GM12891 (cell line): Measurements from ENCODE around the gene ATP2C1.

Source experiments
- DNase-seq: peaks from one replicate; pipeline ENCODE4 v3.0.0; 2011; ENCODE audit warnings: low spot score; ENCODE audit not compliant: insufficient read length
- FAIRE-seq: peaks from 2 replicates; lab custom pipeline; 2011; peaks lifted over from hg19 to GRCh38; lab: Jason Lieb, UNC
- PAX5 ChIP-seq: IDR thresholded peaks from 2 replicates; pipeline ENCODE4 v1.6.1; 2011; ENCODE audit warnings: low read length, moderate library complexity, mild to moderate bottlenecking; ENCODE audit not compliant: insufficient read depth, severe bottlenecking
- POLR2A ChIP-seq: IDR thresholded peaks from 2 replicates; pipeline ENCODE4 v1.6.1; 2011; ENCODE audit warnings: low read depth, low read length, control low read depth
- POLR2AphosphoS5 ChIP-seq: IDR thresholded peaks from 2 replicates; pipeline ENCODE4 v1.6.1; 2011; ENCODE audit warnings: low read depth, low read length, control low read depth
- POU2F2 ChIP-seq: IDR thresholded peaks from 2 replicates; pipeline ENCODE4 v1.6.1; 2011; ENCODE audit warnings: low read depth, mild to moderate bottlenecking, control low read depth, low read length, moderate library complexity
- SPI1 ChIP-seq: IDR thresholded peaks from 2 replicates; pipeline ENCODE4 v1.6.1; 2011; ENCODE audit warnings: low read depth, low read length, control low read depth
- TAF1 ChIP-seq: IDR thresholded peaks from 2 replicates; pipeline ENCODE4 v1.6.1; 2011; ENCODE audit warnings: low read depth, low read length, control low read depth

The ATP2C1 gene

DNA sequence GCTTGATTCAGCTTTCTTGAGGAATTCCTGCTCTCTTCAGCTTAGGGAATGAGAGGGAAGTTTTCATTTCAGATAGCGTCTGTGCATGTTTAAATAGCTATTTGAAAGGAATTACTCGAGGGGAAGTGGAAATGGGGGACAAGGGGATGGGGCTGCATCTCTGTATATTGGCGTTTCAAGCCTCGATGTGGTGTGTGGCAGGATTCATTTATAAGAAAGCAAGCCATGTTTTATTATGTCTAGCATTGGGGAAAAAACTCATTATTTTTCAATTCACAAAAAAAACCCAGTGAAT is 1.0 kb downstream of the ATP2C1 start:
- DNase-seq (no peak), FAIRE-seq (no peak)
- TF ChIP-seq POLR2AphosphoS5 (no peak), TAF1 (no peak), POLR2A (no peak), SPI1 (no peak), POU2F2 (no peak), PAX5 (no peak)

DNA sequence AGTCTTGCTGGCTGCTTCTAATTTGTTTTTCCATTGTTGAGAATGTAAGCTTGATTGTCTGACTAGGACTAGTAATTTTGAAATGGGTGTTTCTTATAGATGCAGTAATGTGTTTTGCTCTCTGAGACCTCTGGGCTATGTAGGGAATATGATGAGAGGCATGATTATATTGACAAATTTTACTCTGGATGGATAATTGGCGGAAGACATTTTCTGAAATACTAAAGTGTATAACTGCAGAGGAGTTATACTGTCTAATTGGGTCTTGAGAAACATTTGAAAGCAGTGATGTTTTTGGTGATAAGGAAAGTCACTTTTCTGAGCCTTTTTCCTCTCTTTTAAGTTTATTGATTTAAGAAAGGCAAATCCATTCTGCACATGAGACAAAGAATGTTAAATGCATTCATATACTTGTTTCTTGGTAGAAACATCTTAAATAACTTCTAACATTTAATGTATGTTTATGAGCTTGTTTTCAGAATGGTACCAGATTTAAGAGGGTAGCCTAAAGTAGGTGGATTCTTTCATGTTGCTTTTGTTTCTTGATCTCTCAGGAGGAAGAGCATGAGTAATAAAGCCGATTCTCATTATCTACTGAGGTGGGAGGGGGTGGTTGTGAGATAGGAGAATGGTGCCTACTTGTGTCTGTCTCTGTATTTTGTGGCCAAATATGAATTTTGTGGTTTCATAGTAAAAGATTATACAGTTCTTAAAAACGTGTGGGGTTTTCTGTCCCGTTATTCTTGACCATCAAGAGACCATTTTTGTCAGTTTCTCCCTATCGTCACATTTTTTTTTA is 2.0 kb downstream of the ATP2C1 start:
- no peak for TF ChIP-seq POLR2AphosphoS5
- no peak for TF ChIP-seq PAX5
- TF ChIP-seq SPI1 = no peak
- no peak for TF ChIP-seq POLR2A
- no peak for TF ChIP-seq TAF1
- TF ChIP-seq POU2F2 = no peak
- peak; percentile 2 for DNase-seq
- peak; percentile 52 for FAIRE-seq

DNA sequence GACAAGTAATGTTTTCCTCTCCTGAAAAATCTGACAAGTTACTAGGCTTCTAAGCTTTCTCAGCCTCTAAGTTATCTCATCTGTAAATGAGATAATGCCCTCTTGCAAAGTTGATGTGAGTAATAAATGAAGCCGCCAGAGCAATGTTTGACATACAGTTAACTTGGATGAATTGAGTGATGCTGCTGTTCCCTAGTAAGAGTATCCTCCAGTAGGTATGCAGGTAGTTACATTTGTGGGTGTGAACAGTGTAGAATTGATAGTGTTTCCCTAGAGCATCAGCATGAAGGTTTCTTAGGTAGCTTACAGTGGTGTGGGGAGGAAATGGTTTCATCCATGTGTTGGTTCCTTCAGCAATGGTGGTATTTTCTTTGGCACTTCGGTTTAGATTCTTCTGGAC is 3.4 kb downstream of the ATP2C1 start:
- DNase-seq = no peak
- no peak for TF ChIP-seq PAX5
- TF ChIP-seq SPI1 = no peak
- TF ChIP-seq POU2F2 = no peak
- no peak for TF ChIP-seq POLR2A
- no peak for TF ChIP-seq TAF1
- TF ChIP-seq POLR2AphosphoS5 = no peak
- peak; percentile 5 for FAIRE-seq

DNA sequence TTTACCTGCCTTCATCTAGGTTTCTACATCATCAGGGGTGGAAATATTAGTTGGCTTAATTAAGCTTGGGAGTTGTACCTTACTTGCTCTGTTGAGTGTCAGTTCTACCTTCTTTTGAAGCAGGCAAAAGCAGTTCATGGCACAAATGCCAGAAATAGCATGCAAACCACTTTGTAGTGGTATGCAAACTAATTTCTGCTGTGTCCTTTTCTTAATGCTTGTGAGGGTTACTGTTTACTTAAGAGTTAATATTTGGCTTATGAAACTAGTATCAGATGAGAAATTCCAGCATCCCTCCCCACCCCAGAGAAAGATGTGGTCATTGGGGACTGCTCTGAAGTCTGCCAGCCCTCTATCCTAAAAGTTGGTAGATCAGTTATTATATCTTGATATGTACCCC is 7.1 kb downstream of the ATP2C1 start:
- TF ChIP-seq SPI1 = no peak
- no peak for TF ChIP-seq POLR2A
- TF ChIP-seq POU2F2 = no peak
- no peak for TF ChIP-seq PAX5
- TF ChIP-seq POLR2AphosphoS5 = no peak
- TF ChIP-seq TAF1 = no peak
- FAIRE-seq = peak; percentile 88
- no peak for DNase-seq

DNA sequence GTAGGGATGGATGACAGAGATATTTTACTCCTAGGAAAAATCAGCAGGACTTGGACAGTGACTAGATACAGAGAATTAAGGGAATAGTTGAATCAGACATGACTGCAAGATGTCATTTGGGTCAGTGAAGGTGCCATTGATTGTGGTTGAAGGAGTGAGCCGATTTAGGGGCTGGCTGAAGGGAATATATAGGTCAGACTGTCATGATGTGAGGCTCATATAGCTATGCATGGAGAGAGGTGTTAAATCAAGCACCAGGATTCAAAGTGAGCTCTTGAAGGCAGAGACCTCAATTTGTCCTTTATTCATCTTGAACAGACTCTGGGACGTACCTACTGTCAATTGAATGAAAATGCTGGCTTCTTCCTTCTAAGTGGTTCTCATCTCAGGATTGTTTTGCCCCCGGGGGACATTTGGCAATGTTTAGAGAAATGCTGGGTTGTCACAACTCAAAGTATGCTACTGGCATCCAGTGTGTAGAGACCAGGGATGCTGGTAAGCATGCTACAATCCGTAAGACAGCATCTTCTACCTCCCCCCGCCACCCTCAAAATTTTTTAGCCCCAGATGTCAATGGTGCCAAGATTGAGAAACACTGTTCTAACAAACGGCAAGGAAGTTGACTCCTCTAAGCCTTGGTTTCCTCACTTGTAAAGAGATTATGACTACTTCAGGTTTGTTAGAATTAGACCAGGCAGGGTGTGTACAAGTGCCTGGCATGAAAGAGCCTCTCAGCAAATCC is 7.8 kb downstream of the ATP2C1 start:
- peak; percentile 20 for FAIRE-seq
- TF ChIP-seq SPI1 (no peak), POLR2A (no peak), PAX5 (no peak), POU2F2 (no peak), POLR2AphosphoS5 (no peak), TAF1 (no peak)
- DNase-seq = no peak

DNA sequence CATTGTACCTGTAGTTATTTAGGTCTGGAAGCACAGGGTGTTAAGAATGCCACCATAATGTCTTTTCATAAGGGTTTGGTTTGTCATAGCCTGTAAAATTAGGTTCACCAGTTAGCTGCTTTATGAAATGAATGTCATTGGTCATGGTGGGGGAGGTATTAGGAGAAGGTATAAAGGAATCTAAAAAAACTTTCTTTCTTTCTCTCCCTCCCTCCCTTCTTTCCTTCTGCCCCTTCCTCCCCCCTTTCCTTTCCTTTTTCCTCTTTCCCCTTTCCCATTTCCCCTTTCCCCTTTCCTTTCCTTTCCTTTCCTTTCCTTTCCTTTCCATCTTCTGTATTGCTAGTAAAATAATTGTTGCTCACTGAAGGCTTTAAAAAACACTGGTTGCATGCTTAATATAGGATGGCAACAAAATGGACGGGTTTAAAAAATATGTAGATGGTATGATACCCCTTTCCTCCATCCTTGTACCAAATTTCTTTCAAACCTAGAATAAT is 9.6 kb downstream of the ATP2C1 start:
- FAIRE-seq = no peak
- TF ChIP-seq SPI1 = no peak
- TF ChIP-seq PAX5 = no peak
- TF ChIP-seq POLR2A = no peak
- no peak for DNase-seq

DNA sequence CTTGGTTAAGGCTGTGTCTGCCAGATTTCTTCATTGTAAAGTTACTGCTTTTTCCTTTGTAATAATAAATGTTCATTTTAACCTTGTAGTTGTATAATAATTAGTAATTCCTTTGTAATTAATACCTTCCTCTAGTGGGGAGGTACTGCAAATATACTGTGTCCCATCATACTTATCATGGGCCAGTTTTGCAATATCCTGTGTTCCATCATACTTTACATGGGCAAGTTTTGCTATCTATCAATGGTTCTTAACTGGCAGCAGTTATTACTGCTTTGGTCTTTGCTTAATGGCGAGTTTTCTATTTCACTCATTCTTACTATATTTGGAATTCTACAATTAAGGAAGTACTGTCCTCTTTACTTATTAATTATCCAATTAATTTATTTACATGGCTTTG is 10.6 kb downstream of the ATP2C1 start:
- FAIRE-seq = no peak
- no peak for TF ChIP-seq POU2F2
- TF ChIP-seq POLR2AphosphoS5 = no peak
- no peak for TF ChIP-seq POLR2A
- no peak for TF ChIP-seq PAX5
- TF ChIP-seq SPI1 = no peak
- no peak for TF ChIP-seq TAF1
- DNase-seq = no peak

DNA sequence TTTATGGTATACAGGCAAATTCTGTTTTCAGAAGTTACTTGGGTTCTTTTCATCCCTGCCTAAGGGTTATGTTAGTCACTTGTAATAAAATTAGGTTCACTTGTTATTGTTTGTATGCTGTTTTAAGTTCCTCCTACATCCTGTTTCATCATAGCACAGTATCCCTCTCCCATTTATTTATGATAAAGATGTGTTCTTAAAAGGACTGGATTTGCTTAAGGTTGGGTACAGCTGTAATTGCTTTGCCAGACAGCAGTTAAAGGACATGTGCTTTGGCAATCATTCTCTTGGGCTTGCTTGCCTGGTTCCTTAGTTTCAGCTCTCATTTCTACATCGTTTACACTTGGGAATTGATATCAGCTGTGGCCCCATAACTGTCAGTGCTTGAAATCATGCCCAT is 11.7 kb downstream of the ATP2C1 start:
- FAIRE-seq (peak; percentile 50), DNase-seq (no peak)
- TF ChIP-seq PAX5 = no peak
- no peak for TF ChIP-seq SPI1
- TF ChIP-seq POU2F2 = no peak
- TF ChIP-seq POLR2A = no peak

DNA sequence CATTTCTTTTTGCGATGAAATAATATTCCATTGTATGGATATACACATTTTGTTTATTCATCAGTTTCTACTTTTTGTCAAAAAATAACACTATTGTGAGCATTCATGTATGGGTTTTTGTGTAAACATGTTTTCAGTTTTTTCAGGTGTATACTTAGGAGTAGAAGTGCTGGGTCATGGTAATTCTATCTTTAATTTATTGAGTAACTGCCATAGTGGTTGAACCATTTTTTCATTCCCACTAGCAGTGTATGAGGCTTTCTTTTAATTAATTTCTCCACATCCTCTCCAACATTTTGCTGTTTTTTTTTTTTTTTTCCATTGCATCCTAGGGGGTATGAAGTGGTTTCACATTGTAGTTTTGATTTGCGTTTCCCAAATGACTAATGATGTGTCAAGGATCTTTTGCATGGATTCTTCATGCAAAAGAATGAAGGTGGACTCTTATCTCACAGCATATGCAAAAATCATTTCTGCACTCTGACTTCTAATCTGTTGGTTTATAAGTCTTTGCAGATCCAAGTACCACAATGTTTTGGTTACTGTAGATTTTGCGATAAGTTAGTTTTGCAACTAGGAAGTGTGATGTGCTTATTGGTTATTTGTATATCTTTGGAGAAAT is 12.6 kb downstream of the ATP2C1 start:
- TF ChIP-seq TAF1 (no peak), PAX5 (no peak), POLR2A (no peak), POU2F2 (no peak), POLR2AphosphoS5 (no peak), SPI1 (no peak)
- FAIRE-seq (peak; percentile 13), DNase-seq (no peak)

DNA sequence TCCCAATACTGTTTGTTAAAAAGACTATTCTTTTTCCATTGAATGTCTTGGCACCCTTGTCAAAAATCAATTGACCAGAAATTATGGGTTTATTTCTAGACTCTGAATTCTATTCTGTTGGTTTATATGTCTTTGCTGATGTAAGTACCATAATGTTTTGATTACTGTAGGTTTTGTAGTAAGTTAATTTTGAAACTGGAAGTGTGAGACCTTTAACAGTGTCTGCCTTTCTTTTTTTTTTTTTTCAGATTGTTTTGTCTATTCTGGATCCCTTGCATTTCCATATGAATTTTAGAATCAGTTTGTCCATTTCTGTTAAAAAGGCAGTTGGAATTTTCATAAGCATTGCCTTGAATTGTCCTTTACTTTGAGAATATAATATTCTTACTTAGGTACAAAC is 13.6 kb downstream of the ATP2C1 start:
- FAIRE-seq = no peak
- no peak for DNase-seq
- TF ChIP-seq SPI1 (no peak), PAX5 (no peak), TAF1 (no peak), POLR2AphosphoS5 (no peak), POU2F2 (no peak), POLR2A (no peak)
